ENCODE measurements around the gene TMOD2.

The TMOD2 gene

GRCh38 chr15:51803965-51804364 lies 52.6 kb downstream of the TMOD2 start:
- H3K27ac Mint-ChIP-seq = no peak overlapping the region
- peaks cover 14% of the 10 kb centered on the region for H3K4me1 Mint-ChIP-seq
- no peaks in the 10 kb centered on the region for H3K9me3 Mint-ChIP-seq
- peaks cover 50% of the 10 kb centered on the region for H3K36me3 Mint-ChIP-seq
- no peaks in the 10 kb centered on the region for H3K27me3 Mint-ChIP-seq
- H3K4me3 Mint-ChIP-seq = no peak overlapping the region
- ATAC-seq = no peak

- Mint-ChIP-seq H3K4me1 (peaks cover 5% of the 10 kb centered on the region), H3K9me3 (no peaks in the 10 kb centered on the region), H3K27me3 (no peaks in the 10 kb centered on the region), H3K27ac (no peak overlapping the region), H3K36me3 (peaks cover 47% of the 10 kb centered on the region), H3K4me3 (no peak overlapping the region)
- no peak for ATAC-seq
Observed at GRCh38 chr15:51806123-51806522, 54.7 kb downstream of the TMOD2 start.

- Mint-ChIP-seq H3K36me3 (peaks cover 54% of the 10 kb centered on the region), H3K9me3 (no peaks in the 10 kb centered on the region), H3K4me3 (no peak overlapping the region), H3K4me1 (no peaks in the 10 kb centered on the region), H3K27me3 (no peaks in the 10 kb centered on the region), H3K27ac (no peak overlapping the region)
- no peak for ATAC-seq
Observed at GRCh38 chr15:51809457-51809856, 58.1 kb downstream of the TMOD2 start.

- Mint-ChIP-seq H3K9me3 (no peaks in the 10 kb centered on the region), H3K36me3 (peaks cover 41% of the 10 kb centered on the region), H3K27ac (no peak overlapping the region), H3K4me3 (no peak overlapping the region), H3K4me1 (no peaks in the 10 kb centered on the region), H3K27me3 (no peaks in the 10 kb centered on the region)
- no peak for ATAC-seq
Observed at GRCh38 chr15:51812598-51812997, 61.2 kb downstream of the TMOD2 start.

GRCh38 chr15:51814606-51815005 lies 63.2 kb downstream of the TMOD2 start:
- no peaks in the 10 kb centered on the region for H3K27me3 Mint-ChIP-seq
- no peak for ATAC-seq
- H3K36me3 Mint-ChIP-seq = peaks cover 54% of the 10 kb centered on the region
- no peaks in the 10 kb centered on the region for H3K4me1 Mint-ChIP-seq
- no peak overlapping the region for H3K27ac Mint-ChIP-seq
- H3K4me3 Mint-ChIP-seq = no peak overlapping the region
- H3K9me3 Mint-ChIP-seq = peaks cover 1% of the 10 kb centered on the region

- Mint-ChIP-seq H3K9me3 (peaks cover 18% of the 10 kb centered on the region), H3K27ac (no peak overlapping the region), H3K4me3 (no peak overlapping the region), H3K36me3 (peaks cover 54% of the 10 kb centered on the region), H3K27me3 (no peaks in the 10 kb centered on the region), H3K4me1 (no peaks in the 10 kb centered on the region)
- no peak for ATAC-seq
Observed at GRCh38 chr15:51816611-51817010, 65.2 kb downstream of the TMOD2 start.

GRCh38 chr15:51818150-51818549 lies 66.8 kb downstream of the TMOD2 start:
- H3K9me3 Mint-ChIP-seq = peaks cover 19% of the 10 kb centered on the region
- ATAC-seq = no peak

GRCh38 chr15:51825698-51826097 lies 74.3 kb downstream of the TMOD2 start:
- Mint-ChIP-seq H3K36me3 (peaks cover 7% of the 10 kb centered on the region), H3K4me1 (peaks cover 8% of the 10 kb centered on the region), H3K27me3 (no peaks in the 10 kb centered on the region), H3K27ac (no peak overlapping the region), H3K9me3 (peaks cover 10% of the 10 kb centered on the region), H3K4me3 (no peak overlapping the region)
- ATAC-seq = no peak

More at GRCh38 chr15:51818150-51818549, 66.8 kb downstream of the TMOD2 start:
- peaks cover 49% of the 10 kb centered on the region for H3K36me3 Mint-ChIP-seq
- no peaks in the 10 kb centered on the region for H3K27me3 Mint-ChIP-seq
- H3K27ac Mint-ChIP-seq = no peak overlapping the region
- no peak overlapping the region for H3K4me3 Mint-ChIP-seq
- H3K4me1 Mint-ChIP-seq = no peaks in the 10 kb centered on the region

GRCh38 chr15:51828621-51829375 lies 77.4 kb downstream of the TMOD2 start:
- H3K27me3 Mint-ChIP-seq = no peaks in the 10 kb centered on the region
- peak overlapping the region; percentile 96 for H3K4me3 Mint-ChIP-seq
- H3K27ac Mint-ChIP-seq = peak overlapping the region; percentile 88
- peaks cover 39% of the 10 kb centered on the region for H3K4me1 Mint-ChIP-seq
- no peak for ATAC-seq
- no peaks in the 10 kb centered on the region for H3K9me3 Mint-ChIP-seq
- H3K36me3 Mint-ChIP-seq = no peaks in the 10 kb centered on the region

GRCh38 chr15:51829376-51830275 lies 78.2 kb downstream of the TMOD2 start, which contains the start of gene TMOD3:
TMOD3 (plus strand) TSS chr15:51829653; CDS start chr15:51862885, 33,232 bp downstream.
- Mint-ChIP-seq H3K4me1 (peaks cover 41% of the 10 kb centered on the region), H3K27ac (peak within 1 kb of the TSS; percentile 88), H3K9me3 (no peaks in the 10 kb centered on the region), H3K4me3 (peak within 1 kb of the TSS; percentile 96), H3K36me3 (no peaks in the 10 kb centered on the region), H3K27me3 (no peaks in the 10 kb centered on the region)
- ATAC-seq = peak; percentile 97

GRCh38 chr15:51830276-51830806 lies 78.9 kb downstream of the TMOD2 start:
- Mint-ChIP-seq H3K27ac (peak overlapping the region; percentile 88), H3K36me3 (no peaks in the 10 kb centered on the region), H3K9me3 (no peaks in the 10 kb centered on the region), H3K4me1 (peaks cover 48% of the 10 kb centered on the region), H3K4me3 (peak overlapping the region; percentile 96), H3K27me3 (no peaks in the 10 kb centered on the region)
- no peak for ATAC-seq

- no peak overlapping the region for H3K27ac Mint-ChIP-seq
- no peaks in the 10 kb centered on the region for H3K9me3 Mint-ChIP-seq
- ATAC-seq = no peak
- no peak overlapping the region for H3K4me3 Mint-ChIP-seq
- H3K36me3 Mint-ChIP-seq = no peaks in the 10 kb centered on the region
- H3K4me1 Mint-ChIP-seq = peaks cover 82% of the 10 kb centered on the region
- H3K27me3 Mint-ChIP-seq = no peaks in the 10 kb centered on the region
Observed at GRCh38 chr15:51833772-51834171, 82.4 kb downstream of the TMOD2 start.

GRCh38 chr15:51837792-51838251 lies 86.4 kb downstream of the TMOD2 start:
- peak overlapping the region; percentile 50 for H3K27ac Mint-ChIP-seq
- H3K4me1 Mint-ChIP-seq = peaks cover 80% of the 10 kb centered on the region
- peak; percentile 67 for ATAC-seq
- H3K4me3 Mint-ChIP-seq = peak overlapping the region; percentile 61
- H3K36me3 Mint-ChIP-seq = peaks cover 5% of the 10 kb centered on the region
- peaks cover 3% of the 10 kb centered on the region for H3K9me3 Mint-ChIP-seq
- no peaks in the 10 kb centered on the region for H3K27me3 Mint-ChIP-seq

- Mint-ChIP-seq H3K27ac (peak overlapping the region; percentile 50), H3K4me3 (peak overlapping the region; percentile 61), H3K4me1 (peaks cover 80% of the 10 kb centered on the region), H3K9me3 (peaks cover 3% of the 10 kb centered on the region), H3K27me3 (no peaks in the 10 kb centered on the region), H3K36me3 (peaks cover 5% of the 10 kb centered on the region)
- ATAC-seq = no peak
Observed at GRCh38 chr15:51838270-51838669, 86.9 kb downstream of the TMOD2 start.

- no peaks in the 10 kb centered on the region for H3K27me3 Mint-ChIP-seq
- no peak for ATAC-seq
- H3K9me3 Mint-ChIP-seq = peaks cover 3% of the 10 kb centered on the region
- H3K36me3 Mint-ChIP-seq = peaks cover 5% of the 10 kb centered on the region
- no peak overlapping the region for H3K27ac Mint-ChIP-seq
- H3K4me3 Mint-ChIP-seq = no peak overlapping the region
- peaks cover 72% of the 10 kb centered on the region for H3K4me1 Mint-ChIP-seq
Observed at GRCh38 chr15:51840692-51841091, 89.3 kb downstream of the TMOD2 start.
